GM12891 (cell line): Measurements from ENCODE around the gene FBXO44.

Experiments used
- DNase-seq: peaks from one replicate; pipeline ENCODE4 v3.0.0; 2011; ENCODE audit warnings: low spot score; ENCODE audit not compliant: insufficient read length
- FAIRE-seq: peaks from 2 replicates; lab custom pipeline; 2011; peaks lifted over from hg19 to GRCh38; lab: Jason Lieb, UNC
- PAX5 ChIP-seq: IDR thresholded peaks from 2 replicates; pipeline ENCODE4 v1.6.1; 2011; ENCODE audit warnings: low read length, moderate library complexity, mild to moderate bottlenecking; ENCODE audit not compliant: insufficient read depth, severe bottlenecking
- POLR2A ChIP-seq: IDR thresholded peaks from 2 replicates; pipeline ENCODE4 v1.6.1; 2011; ENCODE audit warnings: low read depth, low read length, control low read depth
- POLR2AphosphoS5 ChIP-seq: IDR thresholded peaks from 2 replicates; pipeline ENCODE4 v1.6.1; 2011; ENCODE audit warnings: low read depth, low read length, control low read depth
- POU2F2 ChIP-seq: IDR thresholded peaks from 2 replicates; pipeline ENCODE4 v1.6.1; 2011; ENCODE audit warnings: low read depth, mild to moderate bottlenecking, control low read depth, low read length, moderate library complexity
- SPI1 ChIP-seq: IDR thresholded peaks from 2 replicates; pipeline ENCODE4 v1.6.1; 2011; ENCODE audit warnings: low read depth, low read length, control low read depth
- TAF1 ChIP-seq: IDR thresholded peaks from 2 replicates; pipeline ENCODE4 v1.6.1; 2011; ENCODE audit warnings: low read depth, low read length, control low read depth

The FBXO44 gene

GRCh38 chr1:11654939-11655808 is 497 bp downstream of the FBXO44 start:
- FAIRE-seq (peak; percentile 5), DNase-seq (peak; percentile 57)
- no peak for TF ChIP-seq PAX5
- no peak for TF ChIP-seq TAF1

GRCh38 chr1:11657654-11658053 is 3.0 kb downstream of the FBXO44 start:
- FAIRE-seq: no peak
- TF ChIP-seq POU2F2 (no peak), POLR2A (no peak), TAF1 (no peak), SPI1 (no peak), PAX5 (no peak), POLR2AphosphoS5 (no peak)
- no peak for DNase-seq

GRCh38 chr1:11658542-11658941 is 3.9 kb downstream of the FBXO44 start:
- FAIRE-seq (no peak), DNase-seq (no peak)
- TF ChIP-seq TAF1 (no peak), POLR2A (no peak), SPI1 (no peak), POU2F2 (no peak), POLR2AphosphoS5 (no peak), PAX5 (no peak)

- TF ChIP-seq POU2F2 (no peak), SPI1 (no peak), POLR2AphosphoS5 (no peak), TAF1 (no peak), PAX5 (no peak), POLR2A (no peak)
- FAIRE-seq: no peak
- no peak for DNase-seq
These were observed 5.1 kb downstream of the FBXO44 start for GRCh38 chr1:11659748-11660147.

- FAIRE-seq (no peak), DNase-seq (no peak)
- TF ChIP-seq PAX5: no peak
- no peak for TF ChIP-seq POLR2AphosphoS5
- no peak for TF ChIP-seq POU2F2
- TF ChIP-seq POLR2A: no peak
- TF ChIP-seq TAF1: no peak
- no peak for TF ChIP-seq SPI1
These were observed 6.4 kb downstream of the FBXO44 start for GRCh38 chr1:11661103-11661502.

GRCh38 chr1:11664336-11665065 is 9.8 kb downstream of the FBXO44 start:
- peak; percentile 69 for DNase-seq
- TF ChIP-seq POLR2AphosphoS5 (no peak), POLR2A (no peak), TAF1 (no peak), PAX5 (no peak), SPI1 (no peak), POU2F2 (no peak)
- peak; percentile 73 for FAIRE-seq

- FAIRE-seq (no peak), DNase-seq (no peak)
- TF ChIP-seq POU2F2: no peak
- TF ChIP-seq PAX5: no peak
- no peak for TF ChIP-seq TAF1
- no peak for TF ChIP-seq POLR2A
- TF ChIP-seq SPI1: no peak
- TF ChIP-seq POLR2AphosphoS5: no peak
These were observed 13.8 kb downstream of the FBXO44 start for GRCh38 chr1:11668516-11668915.

- DNase-seq: no peak
- TF ChIP-seq SPI1: peak; percentile 93
- no peak for TF ChIP-seq POLR2AphosphoS5
- peak; percentile 47 for FAIRE-seq
These were observed 16.1 kb downstream of the FBXO44 start for GRCh38 chr1:11670747-11671146.

- FAIRE-seq: no peak
- TF ChIP-seq POLR2AphosphoS5: no peak
- no peak for TF ChIP-seq SPI1
- TF ChIP-seq POU2F2: no peak
- TF ChIP-seq POLR2A: no peak
- no peak for TF ChIP-seq TAF1
- no peak for TF ChIP-seq PAX5
- DNase-seq: no peak
These were observed 16.5 kb downstream of the FBXO44 start for GRCh38 chr1:11671205-11671543.
